Brain microvascular endothelial cell (primary cell): Measurements from ENCODE around the gene LAMP2.

Experiments
- DNase-seq: peaks from one replicate; pipeline ENCODE4 v3.0.0-alpha.2; 2020
- H3K27ac ChIP-seq: fragments of 250-450 bp; sonication (Bioruptor Pico); 2 replicates; pipeline ENCODE4 v1.5.1; 2020; ENCODE audit warnings: mild to moderate bottlenecking, moderate library complexity
- H3K27me3 ChIP-seq: fragments of 250-450 bp; sonication (Bioruptor Pico); replicated peaks from 2 replicates; pipeline ENCODE4 v1.5.1; 2020; ENCODE audit warnings: mild to moderate bottlenecking
- H3K36me3 ChIP-seq: fragments of 250-450 bp; sonication (Bioruptor Pico); replicated peaks from 2 replicates; pipeline ENCODE4 v1.5.1; 2020; ENCODE audit warnings: mild to moderate bottlenecking
- H3K4me3 ChIP-seq: 2 replicates; pipeline ENCODE4 v1.5.1; 2011; ENCODE audit warnings: low read depth, mild to moderate bottlenecking, control low read depth, low read length, moderate library complexity
- CTCF ChIP-seq: IDR thresholded peaks from 2 replicates; pipeline ENCODE4 v1.5.1; 2011; ENCODE audit warnings: low read depth, mild to moderate bottlenecking, moderate library complexity, low read length, control low read depth, inconsistent platforms; ENCODE audit errors: missing control alignments
- in situ Hi-C: cut with HindIII; loops from 2 replicates; pipeline ENCODE4 v1.10.0; 2017; ENCODE audit warnings: low sequenced_read_pairs, low pct_ligation_motif_present

Gene LAMP2

GRCh38 chrX:120464411-120464810, 4.7 kb downstream of the LAMP2 start:
- no peak for TF ChIP-seq CTCF
- DNase-seq: no peak
- in situ Hi-C loops: no loop called here
- no peaks in the 10 kb centered on the region for H3K27me3 ChIP-seq
- no peak overlapping the region for H3K27ac ChIP-seq
- peaks cover 2% of the 10 kb centered on the region for H3K36me3 ChIP-seq
- no peak overlapping the region for H3K4me3 ChIP-seq

- no peak overlapping the region for H3K4me3 ChIP-seq
- no peak for TF ChIP-seq CTCF
- no peaks in the 10 kb centered on the region for H3K27me3 ChIP-seq
- no peak overlapping the region for H3K27ac ChIP-seq
- no peaks in the 10 kb centered on the region for H3K36me3 ChIP-seq
- DNase-seq: no peak
- in situ Hi-C loops: no loop called here
Measured at GRCh38 chrX:120463241-120463640, 5.9 kb downstream of the LAMP2 start.

GRCh38 chrX:120462370-120462769, 6.7 kb downstream of the LAMP2 start:
- H3K36me3 ChIP-seq: no peaks in the 10 kb centered on the region
- H3K4me3 ChIP-seq: no peak overlapping the region
- no peak overlapping the region for H3K27ac ChIP-seq
- in situ Hi-C loops: no loop called here
- no peaks in the 10 kb centered on the region for H3K27me3 ChIP-seq
- no peak for DNase-seq
- no peak for TF ChIP-seq CTCF

GRCh38 chrX:120459309-120459708, 9.8 kb downstream of the LAMP2 start:
- Histone ChIP-seq H3K27ac (no peak overlapping the region), H3K4me3 (no peak overlapping the region), H3K36me3 (no peaks in the 10 kb centered on the region), H3K27me3 (no peaks in the 10 kb centered on the region)
- in situ Hi-C loops: no loop called here
- TF ChIP-seq CTCF: no peak
- DNase-seq: no peak

- peak; percentile 43 for DNase-seq
- in situ Hi-C loops: no loop called here
Measured at GRCh38 chrX:120457766-120458180, 11.3 kb downstream of the LAMP2 start.

More at GRCh38 chrX:120457766-120458180, 11.3 kb downstream of the LAMP2 start:
- peak overlapping the region; percentile 13 for H3K27ac ChIP-seq
- H3K36me3 ChIP-seq: no peaks in the 10 kb centered on the region
- H3K4me3 ChIP-seq: no peak overlapping the region
- TF ChIP-seq CTCF: no peak
- no peaks in the 10 kb centered on the region for H3K27me3 ChIP-seq
